22Rv1 (cell line): ENCODE data around the gene EID1.

Source experiments
- H3K27ac ChIP-seq: fragments of 450-650 bp; 2 replicates; pipeline ENCODE4 v1.5.1; 2017
- ZFX ChIP-seq: fragments of 450-650 bp; IDR thresholded peaks from 2 replicates; pipeline ENCODE4 v1.6.1; 2017; ENCODE audit warnings: antibody characterized with exemption, borderline replicate concordance
- TF ChIP-seq, protein P1 (sequence below): fragments of 450-650 bp; IDR thresholded peaks from 2 replicates; pipeline ENCODE4 v1.5.1; 2017; ENCODE audit warnings: mild to moderate bottlenecking

EID1 gene

DNA sequence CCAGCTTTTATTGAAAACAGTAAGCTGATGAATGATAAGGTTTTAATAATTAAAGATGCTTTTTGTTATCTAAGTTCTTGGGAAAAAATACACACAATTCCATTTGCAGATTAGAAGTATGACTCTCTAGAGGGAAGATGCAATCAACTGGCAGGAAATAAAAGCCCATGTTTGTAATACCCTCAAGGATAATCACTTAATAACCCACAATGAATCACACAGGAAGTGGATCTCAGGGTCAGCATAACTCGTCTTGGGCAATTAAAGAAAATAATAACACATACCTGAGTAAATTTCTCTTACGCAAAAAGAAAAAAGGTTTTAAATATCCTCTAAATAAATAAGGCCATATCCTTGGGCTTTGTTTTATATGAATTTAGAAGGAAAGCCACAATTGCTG is 9.4 kb upstream of the EID1 start:
- no peak for TF ChIP-seq ZFX
- TF ChIP-seq, protein P1, sequence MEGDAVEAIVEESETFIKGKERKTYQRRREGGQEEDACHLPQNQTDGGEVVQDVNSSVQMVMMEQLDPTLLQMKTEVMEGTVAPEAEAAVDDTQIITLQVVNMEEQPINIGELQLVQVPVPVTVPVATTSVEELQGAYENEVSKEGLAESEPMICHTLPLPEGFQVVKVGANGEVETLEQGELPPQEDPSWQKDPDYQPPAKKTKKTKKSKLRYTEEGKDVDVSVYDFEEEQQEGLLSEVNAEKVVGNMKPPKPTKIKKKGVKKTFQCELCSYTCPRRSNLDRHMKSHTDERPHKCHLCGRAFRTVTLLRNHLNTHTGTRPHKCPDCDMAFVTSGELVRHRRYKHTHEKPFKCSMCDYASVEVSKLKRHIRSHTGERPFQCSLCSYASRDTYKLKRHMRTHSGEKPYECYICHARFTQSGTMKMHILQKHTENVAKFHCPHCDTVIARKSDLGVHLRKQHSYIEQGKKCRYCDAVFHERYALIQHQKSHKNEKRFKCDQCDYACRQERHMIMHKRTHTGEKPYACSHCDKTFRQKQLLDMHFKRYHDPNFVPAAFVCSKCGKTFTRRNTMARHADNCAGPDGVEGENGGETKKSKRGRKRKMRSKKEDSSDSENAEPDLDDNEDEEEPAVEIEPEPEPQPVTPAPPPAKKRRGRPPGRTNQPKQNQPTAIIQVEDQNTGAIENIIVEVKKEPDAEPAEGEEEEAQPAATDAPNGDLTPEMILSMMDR = no peak
- no peak overlapping the region for H3K27ac ChIP-seq

DNA sequence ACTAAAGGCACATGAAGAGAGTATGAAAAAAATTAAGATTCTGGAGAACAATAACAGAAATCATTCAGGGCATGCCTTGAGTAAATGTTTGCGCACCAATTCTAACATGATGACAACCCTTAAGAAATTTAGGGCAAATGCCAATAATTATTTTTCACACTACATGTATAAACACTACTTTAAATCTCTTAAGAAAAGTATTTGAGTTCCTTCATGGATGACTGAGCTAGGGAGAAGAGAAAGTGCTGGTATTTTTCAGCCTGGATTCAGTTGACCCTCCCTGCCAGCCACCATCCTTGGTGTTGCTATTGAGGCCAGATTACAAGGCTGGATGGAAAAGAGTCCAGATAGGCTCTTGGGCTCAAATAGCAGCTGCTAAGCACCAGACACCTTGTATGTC is 8.0 kb upstream of the EID1 start:
- TF ChIP-seq ZFX = no peak
- TF ChIP-seq, protein P1 = no peak
- no peak overlapping the region for H3K27ac ChIP-seq

DNA sequence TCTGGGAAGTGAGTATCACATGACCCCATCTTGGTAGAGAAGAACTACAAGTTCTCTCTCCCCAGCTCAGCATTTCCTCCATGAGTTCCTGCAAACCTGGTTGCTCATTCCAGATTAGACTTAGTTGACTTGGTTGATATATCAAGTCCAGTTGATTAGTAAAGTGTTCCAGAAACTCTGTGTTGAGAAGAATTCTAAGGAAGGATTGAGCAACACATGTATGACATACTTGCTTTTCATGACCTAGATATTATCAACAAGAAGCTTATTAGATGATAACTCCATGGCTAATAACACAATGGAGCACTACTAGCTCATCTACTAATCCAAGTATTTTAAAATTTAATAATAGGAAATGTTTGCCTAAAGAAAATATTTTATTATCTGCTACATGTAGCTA is 6.4 kb upstream of the EID1 start:
- no peak overlapping the region for H3K27ac ChIP-seq
- TF ChIP-seq, protein P1 = no peak
- no peak for TF ChIP-seq ZFX

DNA sequence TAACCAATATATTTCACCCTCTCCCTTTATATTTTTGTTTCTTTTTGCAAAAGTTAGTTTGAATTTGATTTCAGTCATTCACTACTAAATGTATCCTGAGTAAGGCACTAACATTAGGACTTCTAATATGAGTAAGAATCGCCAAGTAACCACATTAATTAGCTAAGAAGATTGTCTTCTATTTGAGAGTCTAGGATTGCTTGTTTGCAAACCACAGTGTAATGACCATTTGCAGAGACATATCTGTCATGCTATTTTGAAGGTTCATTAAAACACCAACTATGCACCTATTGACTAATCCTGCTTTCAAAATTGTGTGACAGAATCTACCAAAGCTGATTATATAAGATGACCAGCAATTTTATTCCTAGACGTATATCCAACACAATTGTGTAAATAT is 5.3 kb upstream of the EID1 start:
- no peak overlapping the region for H3K27ac ChIP-seq
- TF ChIP-seq, protein P1 = no peak
- no peak for TF ChIP-seq ZFX

DNA sequence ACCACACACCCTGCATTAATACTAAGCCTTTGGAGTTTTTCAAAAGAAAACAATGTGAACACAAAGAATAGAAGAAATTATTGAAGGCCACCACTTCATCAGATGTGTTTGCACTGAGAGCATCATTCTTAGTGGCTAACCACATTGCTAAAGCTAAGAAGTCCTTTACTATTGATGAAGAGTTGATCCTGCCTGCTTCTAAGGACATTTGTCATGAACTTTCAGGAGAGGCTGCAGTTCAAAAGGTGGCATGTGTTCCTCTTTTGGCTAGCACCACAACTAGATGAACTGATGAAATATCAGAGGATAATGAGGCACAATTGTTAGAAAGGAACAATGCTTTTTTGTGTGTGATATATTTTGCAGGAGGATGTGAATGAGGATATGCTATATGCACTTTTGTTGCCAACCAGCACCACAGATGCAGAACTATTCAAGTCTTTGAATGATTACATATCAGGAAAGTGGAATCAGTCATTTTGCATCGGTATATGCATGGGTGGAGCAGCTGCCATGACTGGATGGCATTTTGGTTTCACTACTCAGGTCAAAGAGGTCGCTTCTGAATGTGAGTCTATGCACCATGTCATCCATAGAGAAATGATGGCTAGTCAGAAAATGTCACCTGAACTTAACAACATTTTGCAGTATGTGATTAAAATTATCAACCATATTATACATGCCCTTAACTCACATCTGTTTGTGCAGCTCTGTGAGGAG is 2.5 kb upstream of the EID1 start:
- TF ChIP-seq ZFX = no peak
- TF ChIP-seq, protein P1 = no peak
- no peak overlapping the region for H3K27ac ChIP-seq

DNA sequence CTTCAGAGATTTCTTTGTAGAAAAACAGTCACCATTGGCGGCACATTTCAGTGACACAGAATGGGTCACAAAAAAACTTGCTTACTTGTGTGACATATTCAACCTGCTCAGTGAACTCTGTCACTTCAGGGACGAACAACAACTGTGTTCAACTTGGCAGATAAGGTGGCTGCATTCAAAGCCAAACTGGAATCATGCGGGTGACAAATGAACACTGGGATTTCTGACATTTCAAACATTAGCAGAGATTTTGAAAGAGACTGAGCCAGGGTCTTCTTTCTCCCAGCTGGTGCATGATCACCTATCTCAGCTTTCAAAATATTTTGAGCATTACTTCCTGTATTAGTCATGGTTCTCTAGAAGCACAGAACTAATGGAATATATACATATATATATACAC is 1.9 kb upstream of the EID1 start:
- H3K27ac ChIP-seq = no peak overlapping the region
- TF ChIP-seq ZFX = no peak
- TF ChIP-seq, protein P1 = no peak

DNA sequence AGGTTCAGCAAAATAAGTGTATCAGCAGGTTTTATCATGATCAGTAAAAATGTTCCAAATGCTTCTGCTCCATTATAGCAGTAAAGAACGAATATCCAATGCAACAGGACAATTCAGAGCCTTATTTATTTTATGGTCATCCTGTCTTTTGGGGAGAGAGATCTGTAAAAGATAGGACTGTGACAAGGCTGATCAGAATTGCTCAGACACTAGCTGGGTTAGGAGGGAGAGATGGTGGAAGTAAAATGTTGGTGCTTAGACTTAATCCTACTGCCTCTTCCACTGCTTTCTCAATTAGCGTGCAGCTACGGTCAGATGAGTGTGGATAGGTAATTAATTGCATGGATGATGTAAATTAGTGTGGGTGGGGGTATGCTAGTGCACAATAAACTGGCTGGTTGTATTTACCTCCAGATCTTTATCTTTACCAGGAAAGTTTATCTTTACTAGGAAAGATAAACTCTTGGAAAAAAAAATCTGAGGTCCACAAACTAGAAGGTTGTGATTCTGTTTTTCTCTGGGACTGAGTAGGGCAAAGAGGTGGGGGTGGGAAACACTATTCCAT is 2.2 kb downstream of the EID1 start:
- TF ChIP-seq, protein P1 = no peak
- no peak for TF ChIP-seq ZFX
- peak overlapping the region; percentile 46 for H3K27ac ChIP-seq
